ENCODE data around the gene NRARP.

- TF ChIP-seq CTCF (IDR thresholded peaks at IDR 0.05; ENCODE audit: low read length) (no peak), EZH2 (IDR thresholded peaks at IDR 0.05; ENCODE audit: borderline replicate concordance, low read length) (no peak)
These were observed 37.2 kb upstream of the NRARP start for GRCh38 chr9:137339045-137339907.

All from OCI-LY1 (cell line).